Parathyroid adenoma (tissue), 2 donors: ENCODE measurements around the gene GRHL1.

Source experiments
- H2AFZ ChIP-seq: fragments of 300-600 bp; sonication (generic); one replicate; pipeline ENCODE4 v1.7.0; 2017; ENCODE audit warnings: antibody characterized with exemption, mild to moderate bottlenecking
- H3K27ac ChIP-seq: fragments of 300-600 bp; sonication (generic); one replicate; pipeline ENCODE4 v1.7.0; 2017
- H3K27me3 ChIP-seq: fragments of 300-600 bp; sonication (generic); one replicate; pipeline ENCODE4 v1.7.0; 2017; ENCODE audit warnings: low read length; ENCODE audit not compliant: control insufficient read depth, insufficient read depth
- H3K36me3 ChIP-seq: fragments of 300-600 bp; sonication (generic); one replicate; pipeline ENCODE4 v1.7.0; 2017; ENCODE audit warnings: low read length; ENCODE audit not compliant: control insufficient read depth, insufficient read depth
- H3K4me1 ChIP-seq: fragments of 300-600 bp; sonication (generic); one replicate; pipeline ENCODE4 v1.7.0; 2017; ENCODE audit warnings: control low read depth
- H3K4me2 ChIP-seq: fragments of 300-600 bp; sonication (generic); one replicate; pipeline ENCODE4 v1.7.0; 2017; ENCODE audit warnings: low read length
- H3K4me3 ChIP-seq: fragments of 300-600 bp; sonication (generic); one replicate; pipeline ENCODE4 v1.7.0; 2017; ENCODE audit warnings: low read depth, low read length
- H3K79me2 ChIP-seq: fragments of 300-600 bp; sonication (generic); one replicate; pipeline ENCODE4 v1.7.0; 2017; ENCODE audit warnings: control low read depth
- H3K9ac ChIP-seq: fragments of 300-600 bp; sonication (generic); one replicate; pipeline ENCODE4 v1.7.0; 2017; ENCODE audit warnings: mild to moderate bottlenecking
- H3K9me3 ChIP-seq: fragments of 300-600 bp; sonication (generic); one replicate; pipeline ENCODE4 v1.7.0; 2017; ENCODE audit warnings: low read length; ENCODE audit not compliant: control insufficient read depth
- CTCF ChIP-seq: fragments of 300-600 bp; sonication (generic); IDR thresholded peaks from one replicate; pipeline ENCODE4 v1.7.0; 2017; ENCODE audit warnings: antibody characterized with exemption, mild to moderate bottlenecking
- donor health status: primary hyperparathyroidism.

The GRHL1 gene

DNA sequence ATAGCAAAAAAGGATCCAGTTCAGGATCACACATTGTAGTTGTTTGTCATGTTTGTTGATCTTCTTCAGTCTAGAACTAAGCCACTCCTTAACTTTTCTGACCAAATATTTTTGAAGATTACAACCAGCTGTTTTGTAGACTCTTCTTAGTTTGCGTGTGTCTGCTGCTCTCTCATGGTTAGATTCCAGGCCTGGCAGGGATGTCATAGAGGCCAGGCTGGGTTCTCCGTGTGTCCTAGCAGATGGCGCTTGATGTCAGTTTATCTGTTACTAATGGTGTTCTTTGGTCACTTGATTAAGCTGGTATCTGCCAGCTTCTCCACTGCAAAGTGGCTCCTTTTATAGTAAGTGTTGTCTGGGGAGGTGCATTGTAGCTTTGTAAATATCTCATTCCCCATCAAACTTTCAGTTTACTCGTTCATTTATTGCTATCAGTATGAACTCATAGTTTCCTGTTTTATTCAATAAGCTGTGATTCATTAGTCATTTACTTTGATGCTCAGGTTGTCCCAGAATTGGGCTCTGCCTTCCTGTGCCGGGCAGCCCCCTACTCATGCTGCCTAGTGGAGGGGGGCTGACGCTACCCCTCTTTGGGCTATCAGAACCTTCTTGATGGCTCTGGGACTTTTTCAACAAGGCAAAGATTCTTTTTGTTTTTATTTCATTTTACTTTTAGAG, 42.1 kb downstream of the GRHL1 start:
- H3K4me2 ChIP-seq: no peak overlapping the region
- no peak overlapping the region for H3K9ac ChIP-seq
- H3K4me3 ChIP-seq: no peak overlapping the region
- no peak overlapping the region for H3K27ac ChIP-seq
- peaks cover 17% of the 10 kb centered on the region for H3K4me1 ChIP-seq
- no peaks in the 10 kb centered on the region for H3K27me3 ChIP-seq
- no peaks in the 10 kb centered on the region for H3K36me3 ChIP-seq
- no peak for TF ChIP-seq CTCF
- peaks cover 7% of the 10 kb centered on the region for H3K79me2 ChIP-seq
- no peaks in the 10 kb centered on the region for H3K9me3 ChIP-seq
- no peak overlapping the region for H2AFZ ChIP-seq

GRCh38 chr2:9994462-9994861, 43.0 kb downstream of the GRHL1 start:
- no peak for TF ChIP-seq CTCF
- no peaks in the 10 kb centered on the region for H3K9me3 ChIP-seq
- peaks cover 7% of the 10 kb centered on the region for H3K79me2 ChIP-seq
- no peak overlapping the region for H3K4me2 ChIP-seq
- peaks cover 11% of the 10 kb centered on the region for H3K4me1 ChIP-seq
- no peak overlapping the region for H3K4me3 ChIP-seq
- H2AFZ ChIP-seq: no peak overlapping the region
- H3K36me3 ChIP-seq: no peaks in the 10 kb centered on the region
- H3K9ac ChIP-seq: no peak overlapping the region
- no peaks in the 10 kb centered on the region for H3K27me3 ChIP-seq
- no peak overlapping the region for H3K27ac ChIP-seq

DNA sequence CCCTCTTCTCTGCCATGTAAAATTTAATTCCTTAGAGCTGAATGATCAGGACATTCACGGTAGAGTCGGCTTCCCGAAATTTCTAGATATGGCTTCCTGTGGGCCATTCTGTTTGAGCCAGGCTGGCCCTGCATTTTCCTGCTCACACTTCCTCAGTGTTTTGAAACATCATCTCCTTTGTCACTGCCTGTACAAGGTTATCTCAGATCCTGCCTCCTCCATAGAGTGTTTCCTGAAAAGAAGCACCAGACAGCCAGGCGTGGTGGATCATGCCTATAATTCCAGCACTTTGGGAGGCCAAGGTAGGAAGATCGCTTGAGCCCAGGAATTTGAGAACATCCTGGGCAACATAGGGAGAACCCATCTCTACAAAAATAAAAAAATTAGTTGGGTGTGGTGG, 43.6 kb downstream of the GRHL1 start:
- no peaks in the 10 kb centered on the region for H3K27me3 ChIP-seq
- H3K9me3 ChIP-seq: no peaks in the 10 kb centered on the region
- TF ChIP-seq CTCF: no peak
- H3K9ac ChIP-seq: no peak overlapping the region
- H3K36me3 ChIP-seq: no peaks in the 10 kb centered on the region
- no peak overlapping the region for H3K4me3 ChIP-seq
- no peak overlapping the region for H2AFZ ChIP-seq
- H3K4me1 ChIP-seq: peaks cover 11% of the 10 kb centered on the region
- no peak overlapping the region for H3K27ac ChIP-seq
- peaks cover 4% of the 10 kb centered on the region for H3K79me2 ChIP-seq
- H3K4me2 ChIP-seq: no peak overlapping the region

DNA sequence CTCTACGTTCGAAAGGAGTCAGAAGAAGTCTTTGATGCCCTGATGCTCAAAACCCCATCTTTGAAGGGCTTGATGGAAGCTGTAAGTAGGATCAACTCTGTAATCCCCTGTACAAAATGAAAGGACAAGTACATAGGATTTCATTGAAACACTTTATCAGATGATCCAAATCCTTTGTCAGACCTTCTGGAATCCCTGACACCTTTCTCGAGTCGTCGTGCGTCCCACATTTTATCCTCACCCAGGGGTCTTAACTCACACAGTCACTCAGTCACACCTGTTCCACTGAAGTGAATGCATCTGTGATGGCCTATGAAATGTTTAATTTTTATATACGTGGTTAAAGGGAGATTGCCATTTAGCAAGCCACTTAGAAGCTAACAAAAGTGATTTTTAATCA, 44.8 kb downstream of the GRHL1 start:
- Histone ChIP-seq H3K36me3 (no peaks in the 10 kb centered on the region), H3K27me3 (no peaks in the 10 kb centered on the region), H3K9me3 (no peaks in the 10 kb centered on the region), H3K27ac (no peak overlapping the region), H3K4me2 (no peak overlapping the region), H3K4me1 (peaks cover 7% of the 10 kb centered on the region), H3K9ac (no peak overlapping the region), H2AFZ (no peak overlapping the region), H3K79me2 (peaks cover 4% of the 10 kb centered on the region), H3K4me3 (no peak overlapping the region)
- TF ChIP-seq CTCF: no peak

DNA sequence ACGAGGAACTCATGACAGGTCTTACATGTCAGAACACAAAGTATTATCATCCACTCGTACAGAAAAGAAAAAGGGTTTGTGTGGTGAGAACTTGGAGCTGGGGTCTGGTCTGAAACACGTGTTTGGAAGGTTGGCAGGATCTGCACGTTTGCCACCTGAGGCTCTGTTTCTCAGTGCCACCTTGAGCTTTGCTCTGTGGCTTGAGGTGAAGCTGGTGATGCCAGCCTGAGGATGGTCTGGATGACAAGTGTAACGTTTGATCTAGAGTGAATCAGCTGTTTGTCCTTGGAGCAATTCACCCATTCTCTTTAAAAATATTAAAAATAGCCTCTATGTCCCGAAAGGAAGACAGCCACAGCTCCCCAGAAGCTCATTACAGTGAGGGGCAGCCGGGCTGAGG, 46.4 kb downstream of the GRHL1 start:
- TF ChIP-seq CTCF: no peak
- H3K4me1 ChIP-seq: peaks cover 7% of the 10 kb centered on the region

More for the DNA sequence above, 46.4 kb downstream of the GRHL1 start:
- Histone ChIP-seq H2AFZ (no peak overlapping the region), H3K79me2 (peaks cover 4% of the 10 kb centered on the region), H3K4me2 (no peak overlapping the region), H3K27ac (no peak overlapping the region), H3K4me3 (no peak overlapping the region), H3K9me3 (no peaks in the 10 kb centered on the region), H3K27me3 (no peaks in the 10 kb centered on the region), H3K36me3 (no peaks in the 10 kb centered on the region), H3K9ac (no peak overlapping the region)
